ENCODE data around the gene SEMA3E.
"Not testable (repeated sequence)": the region's sequence is repeated elsewhere in the genome, so short reads cannot be mapped to it uniquely, and the experiment has no call there.

Gene SEMA3E

DNA sequence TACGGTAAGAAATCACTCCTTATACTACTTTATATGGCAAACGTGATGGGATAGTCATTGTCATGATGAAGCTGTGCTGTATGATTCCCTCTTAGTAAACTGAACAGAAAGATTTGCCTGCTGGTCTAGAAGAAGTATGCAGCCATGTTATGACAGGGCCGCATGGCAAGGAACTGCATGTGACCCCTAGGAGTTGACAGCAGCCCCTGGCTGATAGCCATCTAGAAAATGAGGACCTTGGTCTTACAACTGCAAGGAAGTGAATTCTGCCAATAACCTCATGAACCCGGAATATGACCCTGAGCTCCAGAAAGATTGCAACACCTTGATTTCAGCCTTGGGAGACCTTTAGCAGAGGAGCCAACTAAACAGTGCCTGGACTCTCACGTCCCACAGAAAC is 193.3 kb downstream of the SEMA3E start:
- H3K27me3 ChIP-seq (ENCODE audit: insufficient read depth, low read length) = no peaks in the 10 kb centered on the region
- H3K79me2 ChIP-seq (ENCODE audit: control insufficient read depth, insufficient read depth, low read length, unreplicated experiment) = no peaks in the 10 kb centered on the region
- H3K36me3 ChIP-seq (ENCODE audit: insufficient read depth, low read length) = no peaks in the 10 kb centered on the region
- peaks cover 6% of the 10 kb centered on the region for H3K4me1 ChIP-seq (ENCODE audit: control insufficient read depth, insufficient read depth, low read length, unreplicated experiment)
- no peak overlapping the region for H2AFZ ChIP-seq (ENCODE audit: low read length, unreplicated experiment)
- no peak overlapping the region for H3K27ac ChIP-seq (ENCODE audit: low read depth, low read length)
- no peak overlapping the region for H3K4me3 ChIP-seq (ENCODE audit: low read depth, low read length)

DNA sequence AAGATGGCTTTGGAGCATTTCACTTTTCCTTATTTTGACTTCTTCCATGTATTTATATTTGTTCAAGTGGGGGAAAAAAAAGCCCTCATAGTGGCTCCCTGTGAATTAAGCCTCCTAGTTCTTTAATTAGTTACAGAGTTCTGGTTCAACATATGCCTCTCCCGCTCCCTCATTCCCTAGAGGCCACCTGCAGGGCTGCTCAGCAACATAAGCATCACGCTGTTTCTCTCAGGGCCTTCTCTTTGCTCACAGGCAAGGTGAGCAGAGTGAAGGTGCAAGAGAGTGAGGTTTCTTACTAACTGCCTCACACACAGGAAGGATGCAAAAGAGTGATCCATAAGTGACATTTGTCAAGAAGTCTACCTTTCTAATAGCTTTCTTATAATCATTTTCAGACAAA is 196.7 kb downstream of the SEMA3E start:
- H3K27ac ChIP-seq (ENCODE audit: low read depth, low read length) = no peak overlapping the region
- H3K4me1 ChIP-seq (ENCODE audit: control insufficient read depth, insufficient read depth, low read length, unreplicated experiment) = peaks cover 1% of the 10 kb centered on the region
- no peaks in the 10 kb centered on the region for H3K36me3 ChIP-seq (ENCODE audit: insufficient read depth, low read length)
- no peak overlapping the region for H3K4me3 ChIP-seq (ENCODE audit: low read depth, low read length)
- H3K27me3 ChIP-seq (ENCODE audit: insufficient read depth, low read length) = no peaks in the 10 kb centered on the region
- H3K79me2 ChIP-seq (ENCODE audit: control insufficient read depth, insufficient read depth, low read length, unreplicated experiment) = no peaks in the 10 kb centered on the region
- H2AFZ ChIP-seq (ENCODE audit: low read length, unreplicated experiment) = no peak overlapping the region

- no peaks in the 10 kb centered on the region for H3K27me3 ChIP-seq (ENCODE audit: insufficient read depth, low read length)
- no peaks in the 10 kb centered on the region for H3K36me3 ChIP-seq (ENCODE audit: insufficient read depth, low read length)
- H3K79me2 ChIP-seq (ENCODE audit: control insufficient read depth, insufficient read depth, low read length, unreplicated experiment) = no peaks in the 10 kb centered on the region
- H2AFZ ChIP-seq (ENCODE audit: low read length, unreplicated experiment) = no peak overlapping the region
- no peaks in the 10 kb centered on the region for H3K4me1 ChIP-seq (ENCODE audit: control insufficient read depth, insufficient read depth, low read length, unreplicated experiment)
- no peak overlapping the region for H3K4me3 ChIP-seq (ENCODE audit: low read depth, low read length)
- no peak overlapping the region for H3K27ac ChIP-seq (ENCODE audit: low read depth, low read length)
Measured at GRCh38 chr7:83451501-83452045, 197.4 kb downstream of the SEMA3E start.

DNA sequence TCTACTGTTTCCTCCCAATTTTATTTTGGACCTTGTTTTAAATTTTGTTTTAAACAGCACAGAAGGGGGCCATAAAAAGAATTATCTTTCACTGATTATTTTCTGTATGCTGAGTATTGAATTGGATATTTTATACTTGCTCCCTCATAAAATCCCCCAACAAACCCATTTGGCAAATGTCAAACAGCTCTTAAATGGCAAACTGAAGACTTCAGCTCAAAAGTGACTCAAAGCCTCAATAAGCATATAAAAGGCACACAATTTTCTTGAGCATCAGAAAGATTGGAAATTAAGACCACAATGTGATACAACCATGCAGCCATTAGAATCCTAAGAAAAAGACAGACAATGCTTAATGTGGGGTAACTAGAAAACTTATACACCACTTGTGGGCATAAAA is 199.2 kb downstream of the SEMA3E start:
- no peaks in the 10 kb centered on the region for H3K36me3 ChIP-seq (ENCODE audit: insufficient read depth, low read length)
- no peaks in the 10 kb centered on the region for H3K4me1 ChIP-seq (ENCODE audit: control insufficient read depth, insufficient read depth, low read length, unreplicated experiment)
- no peak overlapping the region for H3K4me3 ChIP-seq (ENCODE audit: low read depth, low read length)
- H2AFZ ChIP-seq (ENCODE audit: low read length, unreplicated experiment) = no peak overlapping the region
- H3K79me2 ChIP-seq (ENCODE audit: control insufficient read depth, insufficient read depth, low read length, unreplicated experiment) = no peaks in the 10 kb centered on the region
- no peaks in the 10 kb centered on the region for H3K27me3 ChIP-seq (ENCODE audit: insufficient read depth, low read length)
- H3K27ac ChIP-seq (ENCODE audit: low read depth, low read length) = no peak overlapping the region

DNA sequence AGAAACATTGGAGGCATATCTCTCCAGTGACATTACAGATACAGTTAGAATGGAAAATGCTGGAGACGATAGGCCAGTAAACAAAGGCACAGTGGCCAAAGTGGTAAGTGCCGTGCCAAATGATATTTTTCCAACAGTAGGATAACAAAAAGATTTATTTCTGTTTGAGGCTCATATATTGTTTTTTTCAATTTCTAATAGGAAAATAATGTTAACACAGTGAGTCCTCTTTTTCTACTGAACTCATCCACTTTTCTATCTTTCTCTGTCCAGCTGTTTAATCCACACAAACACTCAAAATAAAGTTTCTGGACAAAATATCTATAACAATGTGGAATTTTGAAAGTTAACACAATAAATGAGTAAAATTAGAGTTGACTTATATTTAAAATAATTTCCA is 201.3 kb downstream of the SEMA3E start:
- Histone ChIP-seq H3K4me3 (ENCODE audit: low read depth, low read length) (no peak overlapping the region), H3K79me2 (ENCODE audit: control insufficient read depth, insufficient read depth, low read length, unreplicated experiment) (no peaks in the 10 kb centered on the region), H2AFZ (ENCODE audit: low read length, unreplicated experiment) (no peak overlapping the region), H3K27me3 (ENCODE audit: insufficient read depth, low read length) (no peaks in the 10 kb centered on the region), H3K27ac (ENCODE audit: low read depth, low read length) (no peak overlapping the region), H3K36me3 (ENCODE audit: insufficient read depth, low read length) (no peaks in the 10 kb centered on the region), H3K4me1 (ENCODE audit: control insufficient read depth, insufficient read depth, low read length, unreplicated experiment) (no peaks in the 10 kb centered on the region)

- Histone ChIP-seq H3K36me3 (ENCODE audit: insufficient read depth, low read length) (no peaks in the 10 kb centered on the region), H3K4me1 (ENCODE audit: control insufficient read depth, insufficient read depth, low read length, unreplicated experiment) (no peaks in the 10 kb centered on the region), H3K79me2 (ENCODE audit: control insufficient read depth, insufficient read depth, low read length, unreplicated experiment) (no peaks in the 10 kb centered on the region), H2AFZ (ENCODE audit: low read length, unreplicated experiment) (no peak overlapping the region), H3K27ac (ENCODE audit: low read depth, low read length) (no peak overlapping the region), H3K27me3 (ENCODE audit: insufficient read depth, low read length) (no peaks in the 10 kb centered on the region), H3K4me3 (ENCODE audit: low read depth, low read length) (no peak overlapping the region)
Measured at GRCh38 chr7:83446102-83446669, 202.8 kb downstream of the SEMA3E start.

- Histone ChIP-seq H3K4me3 (ENCODE audit: low read depth, low read length) (no peak overlapping the region), H2AFZ (ENCODE audit: low read length, unreplicated experiment) (no peak overlapping the region), H3K27ac (ENCODE audit: low read depth, low read length) (no peak overlapping the region), H3K27me3 (ENCODE audit: insufficient read depth, low read length) (no peaks in the 10 kb centered on the region), H3K79me2 (ENCODE audit: control insufficient read depth, insufficient read depth, low read length, unreplicated experiment) (no peaks in the 10 kb centered on the region), H3K36me3 (ENCODE audit: insufficient read depth, low read length) (no peaks in the 10 kb centered on the region), H3K4me1 (ENCODE audit: control insufficient read depth, insufficient read depth, low read length, unreplicated experiment) (no peaks in the 10 kb centered on the region)
Measured at GRCh38 chr7:83442911-83443310, 206.0 kb downstream of the SEMA3E start.

DNA sequence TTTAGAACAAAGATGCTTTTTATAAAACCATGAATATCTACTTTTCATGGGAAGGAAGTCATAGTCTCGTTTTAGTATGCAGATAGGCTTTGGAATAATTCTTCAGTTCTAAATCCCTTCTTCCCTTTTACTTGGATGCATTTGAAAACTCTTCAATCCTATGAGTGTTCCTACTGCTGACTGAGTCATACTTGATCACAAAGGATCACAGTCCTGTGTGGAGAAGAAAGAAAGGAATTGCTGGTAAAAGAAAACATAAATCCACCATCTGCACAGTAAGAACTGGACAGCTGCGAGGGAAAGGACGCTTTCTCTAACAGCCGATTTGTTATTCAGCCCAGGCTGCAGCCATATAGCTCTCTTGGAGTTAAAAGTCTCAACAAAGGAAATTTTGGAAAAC is 209.9 kb downstream of the SEMA3E start:
- Histone ChIP-seq H3K4me3 (ENCODE audit: low read depth, low read length) (no peak overlapping the region), H3K27ac (ENCODE audit: low read depth, low read length) (no peak overlapping the region), H3K36me3 (ENCODE audit: insufficient read depth, low read length) (no peaks in the 10 kb centered on the region), H3K4me1 (ENCODE audit: control insufficient read depth, insufficient read depth, low read length, unreplicated experiment) (no peaks in the 10 kb centered on the region), H3K27me3 (ENCODE audit: insufficient read depth, low read length) (no peaks in the 10 kb centered on the region), H3K79me2 (ENCODE audit: control insufficient read depth, insufficient read depth, low read length, unreplicated experiment) (no peaks in the 10 kb centered on the region), H2AFZ (ENCODE audit: low read length, unreplicated experiment) (no peak overlapping the region)

DNA sequence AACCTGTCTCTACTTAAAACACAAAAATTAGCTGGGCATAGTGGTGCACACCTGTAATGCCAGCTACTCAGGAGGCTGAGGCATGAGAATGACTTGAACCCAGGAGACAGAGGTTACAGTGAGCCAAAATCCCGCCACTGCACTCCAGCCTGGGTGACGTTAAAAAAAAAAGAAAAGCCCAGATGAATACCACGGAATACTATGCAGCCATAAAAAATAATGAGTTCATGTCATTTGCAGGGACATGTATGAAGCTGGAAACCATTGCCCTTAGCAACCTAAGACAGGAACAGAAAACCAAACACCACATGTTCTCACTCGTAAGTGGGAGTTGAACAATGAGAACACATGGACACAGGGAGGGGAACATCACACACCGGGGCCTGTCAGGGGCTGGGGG is 218.7 kb downstream of the SEMA3E start:
- not testable (repeated sequence) for H3K4me3 ChIP-seq (ENCODE audit: low read depth, low read length); H3K27ac ChIP-seq (ENCODE audit: low read depth, low read length); H3K4me1 ChIP-seq (ENCODE audit: control insufficient read depth, insufficient read depth, low read length, unreplicated experiment); H3K27me3 ChIP-seq (ENCODE audit: insufficient read depth, low read length); H3K36me3 ChIP-seq (ENCODE audit: insufficient read depth, low read length); H2AFZ ChIP-seq (ENCODE audit: low read length, unreplicated experiment); H3K79me2 ChIP-seq (ENCODE audit: control insufficient read depth, insufficient read depth, low read length, unreplicated experiment)

DNA sequence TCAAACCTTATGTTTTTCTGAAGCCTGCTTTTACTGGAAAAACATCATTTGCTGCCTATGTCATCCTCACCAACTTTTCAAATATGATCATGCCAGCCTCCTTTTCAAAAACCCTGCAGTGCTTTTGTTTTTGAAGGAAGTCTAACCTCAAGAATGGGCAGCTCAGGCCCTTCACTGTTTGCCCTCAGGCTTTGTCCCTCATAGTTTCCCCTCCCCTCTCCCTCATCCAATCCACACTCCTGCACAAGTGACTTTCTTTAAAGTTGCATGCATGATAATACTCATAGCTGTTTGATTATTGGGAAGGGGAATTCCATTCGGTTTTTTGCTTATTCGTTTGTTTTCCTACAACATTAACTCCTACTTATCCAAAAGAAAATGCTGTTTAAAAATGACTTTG is 219.4 kb downstream of the SEMA3E start:
- Histone ChIP-seq H2AFZ (ENCODE audit: low read length, unreplicated experiment) (no peak overlapping the region), H3K4me1 (ENCODE audit: control insufficient read depth, insufficient read depth, low read length, unreplicated experiment) (no peaks in the 10 kb centered on the region), H3K79me2 (ENCODE audit: control insufficient read depth, insufficient read depth, low read length, unreplicated experiment) (no peaks in the 10 kb centered on the region), H3K27me3 (ENCODE audit: insufficient read depth, low read length) (no peaks in the 10 kb centered on the region), H3K4me3 (ENCODE audit: low read depth, low read length) (no peak overlapping the region), H3K27ac (ENCODE audit: low read depth, low read length) (no peak overlapping the region), H3K36me3 (ENCODE audit: insufficient read depth, low read length) (no peaks in the 10 kb centered on the region)

GRCh38 chr7:83427884-83428283 is 221.1 kb downstream of the SEMA3E start:
- H3K79me2 ChIP-seq (ENCODE audit: control insufficient read depth, insufficient read depth, low read length, unreplicated experiment) = no peaks in the 10 kb centered on the region
- H3K27me3 ChIP-seq (ENCODE audit: insufficient read depth, low read length) = no peaks in the 10 kb centered on the region
- no peak overlapping the region for H3K27ac ChIP-seq (ENCODE audit: low read depth, low read length)
- no peaks in the 10 kb centered on the region for H3K4me1 ChIP-seq (ENCODE audit: control insufficient read depth, insufficient read depth, low read length, unreplicated experiment)
- no peak overlapping the region for H2AFZ ChIP-seq (ENCODE audit: low read length, unreplicated experiment)
- no peak overlapping the region for H3K4me3 ChIP-seq (ENCODE audit: low read depth, low read length)
- no peaks in the 10 kb centered on the region for H3K36me3 ChIP-seq (ENCODE audit: insufficient read depth, low read length)
